Midbrain (tissue), 1 donor: Measurements from ENCODE around the gene RGS17.
"Not testable (repeated sequence)": the region's sequence is repeated elsewhere in the genome, so short reads cannot be mapped to it uniquely, and the experiment has no call there.

ENCODE experiments used
- DNase-seq: peaks from one replicate; lab custom pipeline; 2025; lab: John Stamatoyannopoulos, UW

RGS17 gene

DNA sequence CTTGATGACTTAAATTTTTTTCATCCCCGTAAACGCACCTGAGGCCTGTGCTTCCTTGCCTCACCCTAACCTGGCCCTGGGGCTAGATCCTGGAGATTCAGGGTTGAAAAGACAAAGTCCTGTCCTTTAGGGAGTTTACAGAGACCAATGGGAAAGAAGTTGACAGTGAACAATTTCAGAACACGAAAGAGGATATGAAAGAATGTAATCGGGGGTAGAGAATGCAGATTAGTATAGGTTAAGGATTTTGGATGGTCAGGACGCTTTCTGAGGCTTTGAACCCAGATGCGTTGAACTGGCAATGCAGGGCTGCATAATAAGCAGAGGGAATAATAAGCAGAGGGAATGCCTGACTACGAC lies 146.6 kb downstream of the RGS17 start:
- DNase-seq, result no peak

DNA sequence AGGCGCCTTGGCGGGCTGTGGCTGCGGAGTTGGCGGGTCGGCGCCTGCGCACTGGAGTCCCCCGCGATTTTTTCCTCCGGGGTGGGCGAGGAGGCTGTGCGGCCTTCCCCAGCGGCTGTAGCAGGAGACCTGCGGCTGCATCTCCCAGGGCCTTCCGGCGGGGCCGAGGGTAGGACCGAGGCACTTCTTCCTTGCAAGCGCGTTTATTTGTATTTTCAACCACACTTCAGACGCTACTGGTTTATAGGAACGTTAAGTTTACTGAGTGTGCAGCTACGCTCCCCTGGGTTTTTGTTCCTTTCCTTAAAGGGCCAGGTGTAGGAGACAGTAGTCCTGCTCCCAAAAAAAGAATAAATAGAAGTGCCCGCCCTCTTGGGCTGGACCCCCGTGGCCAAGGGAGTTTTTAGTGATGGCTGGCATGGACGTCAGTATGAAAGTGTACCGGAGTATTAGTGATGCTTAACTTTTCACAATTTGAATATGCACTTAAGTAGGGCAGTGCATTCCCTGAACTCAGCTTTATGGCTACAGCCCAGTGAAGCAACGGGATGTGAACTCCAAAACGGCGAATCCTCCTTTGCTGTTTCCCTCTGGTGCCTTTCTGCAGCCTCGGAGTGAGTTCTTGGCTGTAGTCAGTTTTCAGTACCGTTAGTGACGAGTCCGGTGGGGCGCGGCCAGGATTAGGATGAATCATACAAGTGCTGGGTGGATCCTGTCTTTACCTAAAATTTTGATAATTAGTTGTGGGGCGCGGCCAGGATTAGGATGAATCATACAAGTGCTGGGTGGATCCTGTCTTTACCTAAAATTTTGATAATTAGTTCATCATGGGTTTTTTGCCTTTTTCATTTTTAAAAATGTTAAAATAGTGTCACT lies 147.2 kb downstream of the RGS17 start:
- peak; percentile 95 for DNase-seq

DNA sequence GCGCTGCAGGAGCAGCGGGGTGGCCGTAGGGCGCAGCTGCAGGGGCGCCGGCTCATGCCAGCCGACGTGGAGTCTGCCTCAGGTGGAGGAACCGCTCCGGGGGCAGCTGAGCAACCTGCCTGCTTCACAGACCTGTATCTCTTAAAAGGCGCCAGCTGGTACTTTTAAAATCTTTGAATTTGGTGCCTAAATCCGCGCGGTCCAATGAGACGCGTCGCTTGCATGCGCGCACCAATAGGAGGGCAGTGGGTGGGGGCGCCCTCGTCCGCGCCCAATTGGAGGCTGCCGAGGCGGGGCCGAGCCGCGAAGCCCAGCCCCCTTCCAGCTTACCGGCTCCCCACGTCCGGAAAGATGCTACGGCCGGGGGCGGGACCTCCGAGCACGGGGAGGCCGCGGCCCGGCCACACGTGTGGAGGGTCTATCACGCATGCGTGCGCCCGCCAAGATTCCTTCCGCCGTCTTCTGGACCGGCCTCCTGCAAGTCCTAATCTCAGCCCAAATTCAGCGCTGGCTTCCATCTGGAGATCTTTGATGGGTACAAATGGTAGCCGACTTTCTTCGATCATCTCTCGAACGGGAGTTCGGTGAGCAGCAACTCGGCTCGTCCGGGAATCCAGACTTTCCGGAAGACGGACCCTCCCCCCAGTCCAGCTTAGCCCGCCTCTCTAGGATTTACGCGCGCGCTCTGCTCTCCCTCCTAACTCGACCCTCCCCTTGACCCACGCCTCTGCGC lies 148.0 kb downstream of the RGS17 start, which contains the start of gene FBXO5:
FBXO5 (minus strand) TSS at position 138 of the 733 bp plus-strand sequence; CDS start at position 56, 82 bp downstream.
- peak; percentile 95 for DNase-seq

DNA sequence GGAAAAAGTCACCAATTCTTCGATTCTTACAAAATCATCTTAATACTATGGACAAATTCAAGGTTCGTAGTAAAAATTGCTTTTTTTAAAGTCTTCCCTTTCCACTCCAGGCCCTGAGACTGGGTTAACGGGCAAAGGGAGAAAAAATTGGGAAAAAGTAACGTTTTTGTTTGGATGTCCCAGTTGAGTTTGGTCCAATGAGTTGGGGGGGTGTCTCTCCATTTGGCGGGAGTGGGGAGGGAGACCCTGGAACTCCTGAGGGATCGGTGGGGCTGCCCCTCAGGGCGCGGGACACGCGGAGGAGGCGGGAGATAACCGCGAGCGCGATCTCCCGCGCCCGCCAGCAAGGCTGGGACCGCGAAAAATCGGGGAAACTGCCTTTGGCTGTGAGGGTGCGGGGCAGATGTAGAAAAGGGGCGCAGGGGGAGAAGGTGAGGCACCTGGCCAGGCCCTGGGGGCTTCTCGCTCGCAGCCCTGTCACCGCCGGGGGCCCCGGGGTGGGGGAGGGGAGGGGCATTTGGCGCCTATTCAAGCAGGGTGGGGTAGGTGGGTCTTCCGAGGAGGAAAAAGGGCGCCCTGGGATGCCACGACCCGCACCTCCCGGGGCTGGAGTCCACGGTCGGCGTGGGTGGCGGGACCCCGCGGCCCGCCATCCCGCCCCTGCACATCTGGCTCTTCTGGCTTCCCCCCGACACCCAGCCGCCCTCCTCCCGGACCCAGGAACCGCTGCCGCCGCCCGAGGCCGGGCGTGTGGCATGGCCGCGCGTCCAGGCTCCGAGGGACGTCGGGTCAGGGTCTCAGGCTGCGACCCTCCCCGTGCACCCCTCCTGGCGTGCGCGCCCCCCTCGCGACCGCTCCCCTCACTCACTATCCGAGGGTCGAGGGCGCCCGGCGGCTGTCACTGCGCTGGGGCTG lies 148.8 kb downstream of the RGS17 start:
- no peak for DNase-seq

DNA sequence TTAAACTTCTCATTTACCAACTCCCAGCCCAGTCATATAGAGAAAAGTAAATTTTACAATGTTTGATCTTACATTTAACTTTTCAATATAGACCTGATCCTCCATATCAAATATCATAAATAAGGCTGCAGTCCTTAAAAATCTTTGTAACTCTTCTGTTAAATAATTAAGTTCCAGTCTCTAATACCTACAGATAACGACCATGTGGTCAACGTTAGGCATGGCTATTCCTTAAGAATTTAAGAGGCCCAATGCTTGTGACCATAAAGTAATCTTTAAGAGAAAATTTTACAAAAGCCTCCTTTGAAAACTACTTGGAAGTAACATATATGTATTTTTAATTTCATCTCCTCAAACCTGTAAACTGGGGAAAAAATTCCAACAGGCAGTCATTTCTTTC lies 149.9 kb downstream of the RGS17 start:
- no peak for DNase-seq

DNA sequence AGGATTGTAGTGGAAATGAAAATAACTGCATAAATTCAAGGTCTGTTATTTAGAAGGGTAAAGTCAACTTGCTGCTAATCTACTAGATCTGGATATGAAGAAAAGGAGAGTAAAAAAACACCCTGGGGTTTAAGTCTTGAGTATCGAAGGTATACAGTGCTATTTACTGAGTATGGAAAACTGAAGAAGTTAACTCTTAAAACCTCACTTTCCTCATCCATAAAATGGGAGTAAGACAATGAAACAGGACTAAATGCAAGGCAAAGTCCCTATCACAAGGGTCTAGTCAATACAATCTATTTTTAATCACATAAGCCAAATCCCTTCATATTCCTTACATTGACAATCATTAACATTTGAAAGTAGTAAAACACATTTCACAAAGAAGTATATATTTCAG lies 150.4 kb downstream of the RGS17 start:
- DNase-seq, result no peak

DNA sequence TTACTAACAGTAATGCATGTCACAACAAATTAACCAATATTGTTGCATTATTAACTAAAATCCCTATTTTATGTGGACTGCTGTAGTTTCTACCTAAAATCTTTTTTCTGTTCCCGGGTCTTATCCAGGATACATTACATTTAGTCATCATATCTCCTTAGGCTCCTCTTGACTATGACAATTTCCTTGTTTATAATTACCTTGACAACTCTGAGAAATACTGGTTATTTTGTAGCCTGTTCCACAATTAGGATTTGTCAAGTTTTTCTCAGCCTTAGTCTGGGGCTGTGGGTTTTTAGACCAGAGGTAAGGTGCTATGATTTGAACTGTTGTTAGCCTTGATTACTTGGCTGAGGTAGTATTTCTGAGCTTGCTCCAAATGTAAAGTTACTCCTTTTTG lies 152.0 kb downstream of the RGS17 start:
- no peak for DNase-seq

DNA sequence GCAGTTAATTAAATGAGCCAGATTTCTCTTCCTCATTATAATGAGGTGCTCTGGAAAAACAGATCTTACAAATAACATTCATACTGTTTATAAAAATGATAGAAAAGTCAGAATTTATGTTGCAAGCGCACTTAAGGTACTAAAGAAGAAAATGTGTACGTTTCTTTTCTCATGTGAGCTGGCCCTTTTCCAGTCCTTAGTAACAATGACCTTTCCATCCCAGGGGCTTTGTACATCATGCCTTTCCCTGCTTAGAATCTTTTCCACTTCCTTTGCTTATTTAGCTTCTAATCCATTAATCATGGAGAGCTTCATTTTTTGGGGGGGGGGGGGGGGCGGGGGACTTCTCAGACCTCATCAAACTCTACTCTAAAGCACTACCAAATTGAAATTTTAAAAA lies 153.0 kb downstream of the RGS17 start:
- no peak for DNase-seq

DNA sequence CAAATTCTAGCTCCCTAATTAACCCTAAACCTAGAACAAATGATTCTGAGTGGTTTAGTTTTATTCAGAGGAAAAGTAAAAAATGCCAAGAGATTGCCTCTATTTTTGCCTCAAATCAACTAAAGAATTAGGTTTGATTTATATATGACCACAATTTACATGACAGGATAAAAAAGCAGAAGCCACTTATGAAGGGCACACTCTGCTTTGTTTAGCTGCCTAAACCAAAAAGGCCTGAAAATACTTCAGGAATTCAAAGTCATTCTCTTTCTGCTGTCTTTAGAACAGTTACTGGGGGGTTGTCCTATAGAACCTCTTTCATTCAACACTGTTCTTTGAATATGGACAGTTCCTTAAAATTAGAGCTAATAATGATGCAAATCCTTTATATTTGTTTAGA lies 153.5 kb downstream of the RGS17 start:
- DNase-seq, result no peak

DNA sequence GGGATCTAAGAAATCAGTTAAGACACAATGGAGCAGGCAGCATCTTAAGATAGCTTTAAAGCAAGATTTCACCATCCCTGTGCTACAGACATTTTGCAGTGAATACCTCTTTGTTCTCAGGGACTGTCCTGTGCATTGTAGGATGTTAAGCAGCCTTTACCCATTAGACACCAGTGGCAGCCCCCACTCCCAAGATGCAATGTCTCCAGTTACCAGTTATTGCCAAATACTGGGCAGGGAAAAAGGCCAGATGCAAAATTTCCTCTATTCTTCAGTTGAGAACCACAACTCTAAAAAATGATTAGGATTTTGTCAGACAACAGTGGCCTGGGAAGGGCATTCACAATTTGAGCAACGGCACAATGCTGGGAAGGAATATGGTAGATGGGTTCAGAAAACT lies 154.3 kb downstream of the RGS17 start:
- DNase-seq, result no peak

DNA sequence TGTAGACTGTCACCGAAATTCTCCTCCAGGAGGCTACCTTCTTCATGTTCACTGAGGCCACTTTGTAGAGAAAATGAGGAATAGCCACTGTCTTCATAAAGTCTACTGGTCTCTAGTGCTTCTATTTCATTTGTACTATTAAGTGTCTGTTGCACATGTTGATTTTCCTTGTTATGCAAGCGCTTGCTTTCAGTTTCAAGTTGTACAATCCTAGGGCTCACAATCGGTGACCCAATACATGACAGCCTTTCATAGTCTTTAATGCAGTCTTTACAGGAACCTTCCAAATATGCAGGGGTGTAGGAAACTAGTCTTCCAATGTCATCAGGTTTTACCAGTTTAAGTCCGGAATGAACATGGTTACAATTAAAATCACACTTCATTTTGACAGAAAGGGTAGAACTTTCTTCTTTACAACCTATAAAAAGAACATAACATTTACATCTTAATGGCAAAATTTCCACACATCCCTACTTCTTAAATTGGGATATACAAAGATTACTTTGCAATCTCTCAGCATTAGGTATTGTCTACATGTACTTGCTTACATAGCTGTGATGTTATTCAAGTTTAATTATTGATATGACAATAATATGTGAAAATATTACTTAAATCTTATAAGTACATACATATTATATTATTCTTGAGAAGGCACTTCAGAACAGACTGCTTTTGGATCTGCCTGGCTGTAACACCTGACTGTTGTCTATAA lies 155.7 kb downstream of the RGS17 start:
- no peak for DNase-seq

DNA sequence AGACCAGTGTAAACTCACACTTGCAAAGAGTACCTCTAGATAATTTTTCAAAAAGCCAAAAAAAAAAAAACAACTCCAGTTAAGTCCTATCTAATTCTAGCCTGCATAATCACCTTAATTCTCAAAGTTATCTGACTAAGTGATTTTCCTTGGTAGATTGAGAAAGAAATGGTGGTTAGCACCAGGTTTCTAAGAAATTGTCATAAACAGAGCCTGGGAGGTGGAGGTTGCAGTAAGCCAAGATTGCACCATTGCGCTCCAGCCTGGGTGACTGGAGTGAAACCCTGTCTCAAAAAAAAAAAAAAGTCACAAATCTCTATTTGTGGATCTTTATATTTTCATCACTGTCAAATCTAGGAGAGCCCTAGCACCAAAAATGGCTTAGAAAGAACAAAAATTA lies 157.2 kb downstream of the RGS17 start:
- DNase-seq, result no peak

DNA sequence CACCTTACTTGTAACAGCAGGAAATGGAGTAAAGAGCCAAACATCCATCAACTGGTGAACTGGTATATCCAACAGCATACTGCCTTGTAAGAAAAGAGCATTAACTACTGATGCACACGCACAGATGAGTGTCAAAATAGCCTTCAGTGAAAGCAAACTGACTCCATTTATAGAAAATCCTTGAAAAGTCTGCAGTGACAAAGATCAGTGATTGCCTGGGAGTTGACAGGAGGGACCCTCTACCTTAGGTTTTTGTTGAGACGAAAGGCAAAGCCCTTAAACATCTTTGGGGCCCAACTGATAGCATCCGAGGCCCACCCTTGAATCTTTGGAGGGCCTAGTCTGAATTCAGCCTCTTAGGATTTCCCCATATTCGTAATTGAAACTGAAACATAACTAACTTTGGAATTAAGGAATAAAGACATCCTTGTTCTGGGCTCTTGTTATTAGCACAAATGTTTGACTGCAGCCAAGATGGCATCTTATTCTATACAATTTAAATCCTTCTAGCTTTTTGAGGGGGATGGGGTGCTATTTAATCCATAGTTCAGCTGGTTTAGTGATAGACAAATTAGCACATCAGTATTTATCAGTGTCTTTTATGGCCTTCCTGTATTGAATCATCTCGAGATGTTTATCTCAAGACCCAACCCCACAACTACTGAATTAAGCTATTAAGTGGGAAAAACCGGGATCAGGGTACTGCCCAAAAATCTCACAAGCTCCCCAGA lies 161.2 kb downstream of the RGS17 start:
- no peak for DNase-seq

DNA sequence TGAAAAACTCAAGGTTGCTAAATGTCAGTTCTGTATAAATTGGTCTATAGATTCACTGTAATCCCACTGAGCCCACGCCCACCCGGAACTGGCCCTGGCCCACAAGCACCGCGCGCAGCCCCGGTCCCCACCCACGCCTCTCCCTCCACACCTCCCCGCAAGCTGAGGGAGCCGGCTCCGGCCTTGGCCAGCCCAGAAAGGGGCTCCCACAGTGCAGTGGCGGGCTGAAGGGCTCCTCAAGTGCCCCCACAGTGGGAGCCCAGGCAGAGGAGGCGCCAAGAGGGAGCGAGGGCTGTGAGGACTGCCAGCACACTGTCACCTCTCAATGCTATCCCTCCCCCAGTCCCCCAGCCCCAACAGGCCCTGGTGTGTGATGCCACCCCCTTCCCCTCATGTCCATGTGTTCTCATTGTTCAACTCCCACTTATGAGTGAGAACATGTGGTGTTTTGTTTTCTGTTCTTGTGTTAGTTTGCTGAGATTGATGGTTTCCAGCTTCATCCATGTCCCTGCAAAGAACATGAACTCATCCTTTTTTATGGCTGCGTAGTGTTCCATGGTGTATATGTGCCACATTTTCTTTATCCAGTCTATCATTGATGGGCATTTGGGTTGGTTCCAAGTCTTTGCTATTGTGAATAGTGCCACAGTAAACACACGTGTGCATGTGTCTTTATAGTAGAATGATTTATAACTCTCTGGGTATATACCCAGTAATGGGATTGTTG lies 164.8 kb downstream of the RGS17 start:
- not testable (repeated sequence) for DNase-seq

DNA sequence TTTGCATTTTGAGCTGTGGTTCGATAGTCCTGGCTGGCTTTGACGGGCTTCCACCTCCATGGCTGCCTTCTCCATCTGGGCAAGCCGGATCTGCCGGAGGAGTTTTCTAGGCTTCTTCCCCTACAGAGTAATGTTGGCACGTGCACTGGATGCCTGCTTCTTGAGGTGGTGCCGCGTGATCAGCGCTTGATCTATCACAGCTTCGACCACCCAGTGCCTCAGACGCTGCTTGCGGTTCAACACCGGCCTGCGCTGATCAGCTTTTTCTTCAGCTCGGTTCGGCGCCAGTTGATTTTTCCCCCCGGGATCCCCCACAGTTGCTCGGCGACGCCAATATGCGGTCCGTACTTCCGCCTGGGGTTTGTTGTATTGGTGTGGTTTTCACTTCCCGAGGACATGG lies 171.7 kb downstream of the RGS17 start:
- no peak for DNase-seq

DNA sequence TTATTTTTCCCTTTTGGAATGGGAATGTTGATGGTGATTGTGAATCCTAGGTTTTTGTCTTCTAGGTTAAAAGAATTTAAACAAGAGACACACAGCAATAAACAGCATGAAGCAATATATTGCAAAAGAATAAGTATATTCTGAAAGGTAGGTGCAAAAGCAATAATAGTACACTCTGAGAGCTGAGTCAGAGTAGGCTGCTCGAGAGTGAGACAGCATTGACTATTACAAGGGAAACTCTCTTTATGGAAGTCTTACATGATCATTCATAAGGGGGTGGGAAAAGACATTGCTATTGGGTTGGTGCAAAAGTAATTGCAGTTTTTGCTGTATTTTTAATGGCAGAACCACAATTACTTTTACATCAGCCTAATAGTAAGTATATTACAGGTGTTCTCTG lies 173.3 kb downstream of the RGS17 start:
- no peak for DNase-seq
